SH-SY5Y (cell line): Measurements from ENCODE around the gene ARPC5L.

Source experiments
- GATA2 ChIP-seq: IDR thresholded peaks from 2 replicates; pipeline ENCODE4 v1.6.1; 2011; ENCODE audit warnings: mild to moderate bottlenecking, low read depth, low read length
- GATA3 ChIP-seq: IDR thresholded peaks from 2 replicates; pipeline ENCODE4 v1.6.1; 2011; ENCODE audit warnings: low read depth, mild to moderate bottlenecking, low read length, moderate library complexity

The ARPC5L gene

GRCh38 chr9:124854822-124855221 is 7.1 kb upstream of the ARPC5L start:
- TF ChIP-seq GATA2 (no peak), GATA3 (no peak)

GRCh38 chr9:124855566-124855943 is 6.4 kb upstream of the ARPC5L start:
- TF ChIP-seq GATA2 (no peak), GATA3 (no peak)

DNA sequence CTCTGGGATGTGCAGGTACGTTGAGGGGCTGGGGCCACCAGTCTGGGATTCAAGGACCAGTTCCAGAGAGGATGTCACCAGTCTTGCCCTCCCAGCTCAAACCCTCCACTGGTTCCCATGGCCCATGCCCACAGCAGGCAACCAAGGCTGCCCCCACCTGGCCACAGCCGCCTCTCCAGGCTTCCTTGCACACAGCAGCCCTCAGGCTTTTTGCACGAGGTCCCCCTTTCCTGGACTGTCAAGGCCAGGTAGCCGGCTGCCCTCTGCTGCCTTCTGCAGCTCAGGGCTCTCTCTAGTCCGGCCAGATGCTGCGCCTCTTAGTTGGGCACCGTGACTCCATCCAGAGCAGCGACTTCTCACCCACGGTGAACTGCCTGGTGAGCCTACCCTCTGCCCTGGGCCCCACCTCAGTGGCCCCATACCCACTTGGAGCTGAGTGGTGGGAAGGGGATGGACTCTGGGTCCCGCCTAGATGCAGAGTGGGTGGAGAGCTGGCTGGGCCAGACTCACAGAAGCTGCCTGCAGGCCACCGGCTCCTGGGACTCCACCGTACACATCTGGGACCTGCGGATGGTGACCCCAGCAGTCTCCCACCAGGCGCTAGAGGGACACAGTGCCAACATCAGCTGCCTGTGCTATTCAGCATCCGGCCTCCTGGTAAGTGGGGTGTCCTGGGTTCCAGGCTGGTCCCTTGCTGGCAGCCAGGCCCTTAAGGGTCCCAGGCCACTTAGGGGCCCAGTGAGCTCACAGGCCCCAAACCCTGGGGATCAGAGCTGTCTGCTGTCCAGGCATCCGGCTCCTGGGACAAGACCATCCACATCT is 5.8 kb upstream of the ARPC5L start:
- TF ChIP-seq GATA3 (no peak), GATA2 (no peak)

DNA sequence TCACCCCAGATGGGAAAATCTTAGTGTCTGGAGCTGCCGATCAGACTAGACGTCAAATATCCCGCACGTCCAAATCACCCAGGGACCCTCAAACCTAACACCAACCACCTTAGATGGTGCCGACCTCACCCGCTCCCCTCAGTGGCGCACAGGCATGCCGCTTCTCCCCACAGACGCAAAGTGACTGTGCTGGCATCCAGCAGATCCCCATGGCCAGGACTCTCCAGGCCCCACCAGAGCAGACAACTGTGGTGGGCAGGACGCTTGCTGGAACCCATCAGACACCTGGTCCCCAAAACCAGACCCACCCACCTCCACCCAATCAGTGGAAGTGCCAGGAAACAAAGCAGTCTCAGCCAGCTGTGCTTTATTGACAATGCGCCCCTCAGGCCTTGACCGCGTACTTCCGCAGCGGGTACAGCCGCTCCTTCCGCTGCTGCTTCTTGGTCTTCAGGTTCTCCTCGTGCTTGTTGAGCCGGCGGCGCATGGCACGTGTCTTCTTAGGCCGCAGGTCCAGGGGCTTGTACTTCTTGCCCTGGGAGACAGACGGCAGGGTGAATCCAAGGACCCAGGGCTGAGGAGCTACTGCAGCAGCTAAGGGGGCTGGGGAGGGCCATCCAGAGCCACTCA is 4.3 kb upstream of the ARPC5L start:
- TF ChIP-seq GATA2 (no peak), GATA3 (no peak)

- TF ChIP-seq GATA2 = no peak
- TF ChIP-seq GATA3 = no peak
Observed at GRCh38 chr9:124858330-124859046, 3.4 kb upstream of the ARPC5L start.

GRCh38 chr9:124859803-124860581 is 1.9 kb upstream of the ARPC5L start:
- no peak for TF ChIP-seq GATA3
- no peak for TF ChIP-seq GATA2

- no peak for TF ChIP-seq GATA2
- no peak for TF ChIP-seq GATA3
Observed at GRCh38 chr9:124860582-124861341, 1.2 kb upstream of the ARPC5L start.

GRCh38 chr9:124863371-124863871 is 1.5 kb downstream of the ARPC5L start:
- TF ChIP-seq GATA2 (no peak), GATA3 (no peak)

DNA sequence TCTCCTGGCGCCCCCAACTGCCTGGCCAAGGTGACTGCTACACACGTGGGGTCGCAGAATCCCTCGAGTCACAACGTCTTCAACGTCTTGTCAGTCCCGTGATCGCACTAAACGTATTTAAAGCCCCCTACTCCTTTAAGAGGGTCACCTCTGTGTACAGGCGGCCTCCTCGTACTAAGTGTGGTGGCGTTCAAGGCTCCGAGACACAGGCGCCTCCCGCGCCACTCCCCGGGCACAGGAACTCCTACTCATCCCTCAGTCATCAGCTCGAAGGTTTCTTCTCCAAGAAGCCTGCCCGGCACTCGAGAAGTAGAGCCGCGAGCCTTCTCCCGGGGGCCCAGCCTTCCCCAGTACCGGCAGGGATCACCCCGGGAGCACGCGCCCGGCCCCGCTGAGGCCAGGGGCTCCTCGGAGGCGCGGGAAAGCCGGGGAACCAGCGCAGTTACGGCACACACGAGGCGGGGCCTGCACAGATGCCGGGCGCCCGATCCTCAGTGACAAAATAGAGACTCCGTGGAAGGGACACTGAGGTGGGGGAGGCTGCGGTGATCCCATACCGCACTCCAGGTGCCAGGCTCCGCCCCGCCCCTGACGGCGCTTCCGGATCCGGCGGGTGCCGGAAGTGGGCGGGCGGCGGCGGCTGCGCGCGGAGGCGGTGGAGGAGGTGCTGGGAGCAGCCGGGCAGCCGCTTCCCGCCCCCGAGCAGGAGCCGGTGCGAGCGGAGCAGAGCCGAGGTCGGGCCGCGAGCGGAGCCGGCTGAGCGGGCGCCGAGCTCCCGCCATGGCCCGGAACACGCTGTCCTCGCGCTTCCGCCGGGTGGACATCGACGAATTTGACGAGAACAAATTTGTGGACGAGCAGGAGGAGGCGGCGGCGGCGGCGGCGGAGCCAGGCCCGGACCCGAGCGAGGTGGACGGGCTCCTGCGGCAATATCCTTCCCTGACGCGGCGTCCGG is 6.9 kb downstream of the ARPC5L start:
- TF ChIP-seq GATA3 = no peak
- no peak for TF ChIP-seq GATA2

- TF ChIP-seq GATA3 (no peak), GATA2 (no peak)
Observed at GRCh38 chr9:124869466-124869985, 7.6 kb downstream of the ARPC5L start.

- TF ChIP-seq GATA3 (no peak), GATA2 (no peak)
Observed at GRCh38 chr9:124869986-124870560, 8.1 kb downstream of the ARPC5L start.
